ENCODE data around the gene SARS1. TPM values are rescaled to one million over a fixed set of nuclear protein-coding genes. Genes with fewer than 3 reads are reported as not detected.

Gene SARS1
- total and polyA plus RNA-seq, 2 of the 8 experiments (the other 6 are each of a cell fraction or from before 2014, with no cell fraction given) = 83.1 to 146 TPM

GRCh38 chr1:109171646-109172045 lies 42.1 kb upstream of the SARS1 start:
- no peak overlapping the region for H2AFZ ChIP-seq (ENCODE audit: low read length)
- no peak overlapping the region for H2AK5ac ChIP-seq (ENCODE audit: low read depth, low read length)
- H3K18ac ChIP-seq (ENCODE audit: extremely low read depth, low read length) = no peak overlapping the region
- H3K9ac ChIP-seq (replicated peaks in 1 of 4; ENCODE audit: extremely low read depth in 1 of 4, low read depth in 3 of 4, low read length in 3 of 4) = no peak overlapping the region
- POLR2A ChIA-PET (ENCODE audit: partially characterized antibody) = interaction anchor here (1.7 kb wide), 1 partner anchor 10 kb away, joined by 4 read pairs; no protein-coding TSS in a partner anchor
- H3K4me3 ChIP-seq (ENCODE audit: extremely low read depth in 1 of 4, insufficient read depth in 2 of 4, low read depth in 3 of 4, low read length in 4 of 4) = no peak overlapping the region
- H3K36me3 ChIP-seq (ENCODE audit: control insufficient read depth in 2 of 4, insufficient read depth in 4 of 4, low read length in 3 of 4) = no peaks in the 10 kb centered on the region
- no peaks in the 10 kb centered on the region for H3K79me1 ChIP-seq (ENCODE audit: low read depth, low read length)
- H4K91ac ChIP-seq (replicated peaks; ENCODE audit: insufficient read length, low read length) = no peak overlapping the region
- no peak overlapping the region for H3K23ac ChIP-seq (ENCODE audit: insufficient read length)
- H3K23me2 ChIP-seq (ENCODE audit: low read depth, low read length) = no peaks in the 10 kb centered on the region
- H3K27ac ChIP-seq (ENCODE audit: low read depth, low read length) = no peak overlapping the region
- H2BK12ac ChIP-seq (ENCODE audit: low read depth, low read length) = no peak overlapping the region
- H2BK20ac ChIP-seq (ENCODE audit: low read length) = no peak overlapping the region
- H4K8ac ChIP-seq (ENCODE audit: extremely low read depth, insufficient read depth, low read length) = no peak overlapping the region
- no peaks in the 10 kb centered on the region for H3K79me2 ChIP-seq (ENCODE audit: control insufficient read depth in 1 of 2, insufficient read depth in 2 of 2, low read length in 2 of 2)
- CTCF ChIA-PET (ENCODE audit: partially characterized antibody) = interaction anchor here (0.9 to 5.1 kb wide), 4 partner anchors 9 to 59 kb away, joined by 3 to 24 read pairs (median 4); a partner anchor contains a TSS
- no peak overlapping the region for H2BK15ac ChIP-seq (ENCODE audit: low read length)
- H3K27me3 ChIP-seq (replicated peaks in 1 of 4; ENCODE audit: control insufficient read depth in 3 of 4, extremely low read depth in 1 of 4, insufficient read depth in 3 of 4, low read length in 3 of 4) = no peaks in the 10 kb centered on the region
- no peaks in the 10 kb centered on the region for H3K9me3 ChIP-seq (ENCODE audit: insufficient read depth in 2 of 2, low read depth in 1 of 2, low read length in 1 of 2)
- H3K4ac ChIP-seq (replicated peaks; ENCODE audit: insufficient read length, low read depth, low read length) = no peak overlapping the region
- TF ChIP-seq PHF8 (conservative IDR thresholded peaks at IDR 0.05; ENCODE audit: low read depth, low read length) (no peak), CTCF (IDR thresholded peaks at IDR 0.05; ENCODE audit: control extremely low read depth in 1 of 3, insufficient read depth in 1 of 3, low read depth in 1 of 3, low read length in 3 of 3) (no peak), RFX5 (IDR thresholded peaks at IDR 0.05; ENCODE audit: borderline replicate concordance, low read depth, low read length) (no peak), CTBP2 (IDR thresholded peaks at IDR 0.05; ENCODE audit: borderline replicate concordance, insufficient read depth, insufficient read length, low read length) (no peak), CREB1 (IDR thresholded peaks at IDR 0.05) (no peak), BCL11A (IDR thresholded peaks at IDR 0.05; ENCODE audit: low read depth in 2 of 2, low read length in 2 of 2) (no peak), POLR2A (IDR thresholded peaks at IDR 0.05; ENCODE audit: control extremely low read depth in 1 of 2, low read depth in 2 of 2, low read length in 2 of 2) (no peak), KDM5A (IDR thresholded peaks at IDR 0.05; ENCODE audit: low read length) (no peak)
- H2BK120ac ChIP-seq (replicated peaks; ENCODE audit: low read depth, low read length) = no peak overlapping the region
- DNase-seq (ENCODE audit: low read depth in 1 of 2, low spot score in 2 of 2) (no peak), FAIRE-seq (no peak)
- H3K14ac ChIP-seq (ENCODE audit: insufficient read length) = no peak overlapping the region
- H4K20me1 ChIP-seq (replicated peaks in 1 of 2; ENCODE audit: control insufficient read depth in 1 of 2, insufficient read depth in 2 of 2, low read length in 2 of 2) = no peaks in the 10 kb centered on the region
- H2BK5ac ChIP-seq (ENCODE audit: low read depth, low read length) = no peak overlapping the region
- H3K56ac ChIP-seq (replicated peaks; ENCODE audit: insufficient read length, low read depth, low read length) = no peak overlapping the region
- peaks cover 0 to 4% (median 0%) of the 10 kb centered on the region in 4 experiments; a peak in 4 of 7 replicates for H3K4me1 ChIP-seq (replicated peaks in 1 of 4; ENCODE audit: control insufficient read depth in 3 of 4, insufficient read depth in 4 of 4, low read length in 3 of 4)
- H3K4me2 ChIP-seq (ENCODE audit: insufficient read depth in 1 of 2, low read depth in 2 of 2, low read length in 2 of 2) = no peak overlapping the region
- H4K5ac ChIP-seq (ENCODE audit: insufficient read length, low read depth, low read length) = no peak overlapping the region
- 84% methylated on average over 10 of the region's 10 CpGs; no CpG with 5 or more reads in 1 of the 2 experiments for WGBS, 2 experiments (ENCODE audit: extremely low coverage in 1 of 2, insufficient coverage in 1 of 2, insufficient read length in 1 of 2, insufficient replicate concordance in 2 of 2, low coverage in 1 of 2, low lambda C conversion rate in 2 of 2, missing lambda C conversion rate in 1 of 2)
